Mesothelial cell of epicardium (in vitro differentiated cells): ENCODE measurements around the gene GIPC3. TPM values are rescaled to one million over a fixed set of nuclear protein-coding genes. Genes with fewer than 3 reads are reported as not detected.

ENCODE experiments used
- DNase-seq, 2 experiments: peaks; one replicate each; pipeline ENCODE4 v3.0.0; 2021; ENCODE audit warnings: low spot score in 2 of 2; ENCODE audit not compliant: unreplicated experiment in 2 of 2
- H3K27ac Mint-ChIP-seq: 2 replicates; pipeline ENCODE4 v1.8.0; 2021; ENCODE audit warnings: mixed read lengths
- H3K27me3 Mint-ChIP-seq: 2 replicates; pipeline ENCODE4 v1.8.0; 2021; ENCODE audit warnings: low read depth, mixed read lengths
- H3K36me3 Mint-ChIP-seq: 2 replicates; pipeline ENCODE4 v1.8.0; 2021; ENCODE audit warnings: mixed read lengths
- H3K4me1 Mint-ChIP-seq: 2 replicates; pipeline ENCODE4 v1.8.0; 2021; ENCODE audit warnings: mixed read lengths
- H3K4me3 Mint-ChIP-seq: 2 replicates; pipeline ENCODE4 v1.8.0; 2021; ENCODE audit warnings: mild to moderate bottlenecking, moderate library complexity, mixed read lengths
- H3K9me3 Mint-ChIP-seq: 2 replicates; pipeline ENCODE4 v1.8.0; 2021; ENCODE audit warnings: mixed read lengths
- total RNA-seq: library from RNA; stranded (reverse); gene quantifications from 3 replicates; pipeline ENCODE4 v1.2.1, GENCODE V29; 2021
- TF ChIP-seq, protein P1 (sequence below): fragments of 200-600 bp; sonication (generic); IDR thresholded peaks from one replicate; pipeline ENCODE4 v1.5.0; 2021; ENCODE audit warnings: antibody characterized with exemption; ENCODE audit not compliant: unreplicated experiment

The GIPC3 gene
- total RNA-seq, 1 donor from 2014 or later = 0.07 TPM

DNA sequence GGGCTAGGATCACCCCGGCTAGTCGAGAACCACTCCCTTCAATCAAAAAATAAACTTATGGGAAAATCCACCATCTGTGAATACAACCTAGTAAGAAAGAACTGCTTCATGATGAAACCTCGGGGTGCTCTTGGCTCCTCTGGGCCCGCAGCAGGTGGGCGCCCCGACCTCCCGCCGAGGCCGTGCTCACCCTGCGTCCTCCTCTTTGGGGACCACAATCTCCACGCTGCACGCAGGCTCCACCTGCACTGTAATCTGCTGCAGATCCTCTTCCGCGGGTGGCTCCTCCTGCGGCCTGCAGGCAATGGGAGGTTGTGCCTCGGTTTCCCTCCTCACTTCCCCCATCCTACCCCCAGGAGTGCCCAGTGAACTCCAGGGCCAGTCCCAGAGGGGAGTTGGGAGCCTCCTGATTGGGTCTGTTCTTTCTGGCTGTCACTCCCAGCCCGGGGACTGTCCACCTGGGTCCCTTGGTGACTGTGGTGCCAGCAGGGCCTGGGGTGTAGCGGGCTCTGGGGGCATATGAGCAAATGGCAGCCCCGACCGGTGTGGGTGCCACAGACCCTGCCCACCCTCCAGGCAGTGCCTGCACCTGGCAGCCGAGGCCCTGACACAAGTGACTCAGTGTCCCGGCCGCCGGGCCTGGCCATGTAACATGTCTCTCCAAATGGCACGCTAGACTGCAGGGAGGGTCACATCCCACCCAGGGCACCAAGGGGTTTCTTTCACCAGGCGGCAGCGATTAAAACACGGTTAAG lies 56.4 kb downstream of the GIPC3 start:
- Mint-ChIP-seq H3K4me3 (no peak overlapping the region), H3K27ac (no peak overlapping the region), H3K9me3 (no peaks in the 10 kb centered on the region), H3K4me1 (no peaks in the 10 kb centered on the region), H3K27me3 (no peaks in the 10 kb centered on the region), H3K36me3 (peaks cover 12% of the 10 kb centered on the region)
- TF ChIP-seq, protein P1, sequence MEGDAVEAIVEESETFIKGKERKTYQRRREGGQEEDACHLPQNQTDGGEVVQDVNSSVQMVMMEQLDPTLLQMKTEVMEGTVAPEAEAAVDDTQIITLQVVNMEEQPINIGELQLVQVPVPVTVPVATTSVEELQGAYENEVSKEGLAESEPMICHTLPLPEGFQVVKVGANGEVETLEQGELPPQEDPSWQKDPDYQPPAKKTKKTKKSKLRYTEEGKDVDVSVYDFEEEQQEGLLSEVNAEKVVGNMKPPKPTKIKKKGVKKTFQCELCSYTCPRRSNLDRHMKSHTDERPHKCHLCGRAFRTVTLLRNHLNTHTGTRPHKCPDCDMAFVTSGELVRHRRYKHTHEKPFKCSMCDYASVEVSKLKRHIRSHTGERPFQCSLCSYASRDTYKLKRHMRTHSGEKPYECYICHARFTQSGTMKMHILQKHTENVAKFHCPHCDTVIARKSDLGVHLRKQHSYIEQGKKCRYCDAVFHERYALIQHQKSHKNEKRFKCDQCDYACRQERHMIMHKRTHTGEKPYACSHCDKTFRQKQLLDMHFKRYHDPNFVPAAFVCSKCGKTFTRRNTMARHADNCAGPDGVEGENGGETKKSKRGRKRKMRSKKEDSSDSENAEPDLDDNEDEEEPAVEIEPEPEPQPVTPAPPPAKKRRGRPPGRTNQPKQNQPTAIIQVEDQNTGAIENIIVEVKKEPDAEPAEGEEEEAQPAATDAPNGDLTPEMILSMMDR = no peak
- DNase-seq = no peak

DNA sequence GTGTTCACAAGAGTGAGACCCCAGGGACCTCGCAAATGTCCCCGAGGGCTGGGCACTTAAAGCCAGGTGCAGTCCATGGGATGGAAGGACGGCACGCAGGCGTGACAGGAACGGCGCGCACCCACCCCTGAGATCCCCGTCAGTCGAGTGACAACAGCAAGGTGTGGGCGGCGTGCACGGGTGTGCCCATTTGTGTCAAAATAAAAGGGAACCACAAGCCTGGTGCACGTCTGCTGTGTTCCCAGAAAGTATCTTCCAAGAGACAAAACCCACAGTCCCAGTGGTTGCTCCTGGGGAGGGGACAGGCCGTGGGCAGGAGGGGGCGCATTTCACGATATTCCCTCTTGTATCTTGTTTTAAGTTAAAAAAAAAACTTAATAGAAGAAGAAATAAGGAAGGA lies 57.0 kb downstream of the GIPC3 start:
- no peak for DNase-seq
- Mint-ChIP-seq H3K4me3 (no peak overlapping the region), H3K4me1 (no peaks in the 10 kb centered on the region), H3K27me3 (no peaks in the 10 kb centered on the region), H3K9me3 (no peaks in the 10 kb centered on the region), H3K36me3 (peaks cover 12% of the 10 kb centered on the region), H3K27ac (no peak overlapping the region)
- TF ChIP-seq, protein P1 = no peak

Other genes starting within 250 kb of the GIPC3 start
- gene NFIC, start 218.9 kb upstream of the GIPC3 start, total RNA-seq = 28.6 to 32.9 TPM (median 32.2 TPM) in 3 replicates
- gene SMIM24, start 105.0 kb upstream of the GIPC3 start, total RNA-seq = 0.60 TPM in 1 of 3 replicates, not detected in the others
- not detected in 3 replicates for gene SMIM44, start 102.0 kb upstream of the GIPC3 start, total RNA-seq
- gene DOHH, start 84.8 kb upstream of the GIPC3 start, total RNA-seq = 8.5 to 9.1 TPM (median 8.7 TPM) in 3 replicates
- gene FZR1, start 79.2 kb upstream of the GIPC3 start, total RNA-seq = 53.7 to 54.9 TPM (median 53.9 TPM) in 3 replicates
- 2.3 to 3.5 TPM (median 2.6 TPM) in 3 replicates for gene TEKTIP1, start 46.3 kb upstream of the GIPC3 start, total RNA-seq
- gene MFSD12, start 27.9 kb upstream of the GIPC3 start, total RNA-seq = 58.3 to 61.1 TPM (median 59.5 TPM) in 3 replicates
- 89.5 to 94.9 TPM (median 93.9 TPM) in 3 replicates for gene HMG20B, start 12.5 kb upstream of the GIPC3 start, total RNA-seq
- 0.38 to 1.0 TPM (median 0.47 TPM) in 3 replicates for gene TBXA2R, start 21.4 kb downstream of the GIPC3 start, total RNA-seq
- gene CACTIN, start 41.3 kb downstream of the GIPC3 start, total RNA-seq = 36.6 to 39.2 TPM (median 37.3 TPM) in 3 replicates
- gene PIP5K1C, start 115.0 kb downstream of the GIPC3 start, total RNA-seq = 43.9 to 47.1 TPM (median 45.7 TPM) in 3 replicates
- 20.0 to 21.7 TPM (median 20.1 TPM) in 3 replicates for gene TJP3, start 122.9 kb downstream of the GIPC3 start, total RNA-seq
- gene APBA3, start 176.2 kb downstream of the GIPC3 start, total RNA-seq = 22.1 to 25.2 TPM (median 23.5 TPM) in 3 replicates
- gene MRPL54, start 177.2 kb downstream of the GIPC3 start, total RNA-seq = 26.8 to 30.2 TPM (median 27.6 TPM) in 3 replicates
- gene RAX2, start 186.8 kb downstream of the GIPC3 start, total RNA-seq = not detected in 3 replicates
- 3.7 to 5.0 TPM (median 4.0 TPM) in 3 replicates for gene MATK, start 200.9 kb downstream of the GIPC3 start, total RNA-seq